Liver (tissue), 9 donors: ENCODE measurements around the gene TPX2. TPM values are rescaled to one million over a fixed set of nuclear protein-coding genes. Genes with fewer than 3 reads are reported as not detected.

Source experiments
- DNase-seq: peaks from one replicate; pipeline ENCODE4 v3.0.0-alpha.2; 2017; ENCODE audit warnings: low spot score
- H3K27ac ChIP-seq, 2 donors: one replicate each; pipeline ENCODE4 v1.7.0; 2013; ENCODE audit warnings: inconsistent platforms in 2 of 2, low read length in 2 of 2, control low read depth in 1 of 2, low read depth in 1 of 2, mild to moderate bottlenecking in 1 of 2
- H3K27me3 ChIP-seq, 4 donors: one replicate each; pipeline versions ENCODE4 v1.6.1 to v1.7.0; 2013; ENCODE audit warnings: low read length in 3 of 4, inconsistent platforms in 1 of 4, mild to moderate bottlenecking in 1 of 4, moderate library complexity in 1 of 4; ENCODE audit not compliant: control insufficient read depth in 4 of 4, insufficient read depth in 4 of 4
- H3K36me3 ChIP-seq, 4 donors: one replicate each; pipeline versions ENCODE4 v1.6.1 to v1.7.0; 2013; ENCODE audit warnings: low read length in 3 of 4, mild to moderate bottlenecking in 3 of 4, low read depth in 1 of 4, moderate library complexity in 1 of 4; ENCODE audit not compliant: control insufficient read depth in 4 of 4, insufficient read depth in 3 of 4
- H3K4me1 ChIP-seq, 4 donors: one replicate each; pipeline versions ENCODE4 v1.6.1 to v1.7.0; 2013; ENCODE audit warnings: low read length in 3 of 4, mild to moderate bottlenecking in 3 of 4, moderate library complexity in 1 of 4; ENCODE audit not compliant: control insufficient read depth in 4 of 4, insufficient read depth in 4 of 4
- H3K4me3 ChIP-seq, 3 donors: one replicate each; pipeline versions ENCODE4 v1.6.1 to v1.7.0; 2013; ENCODE audit warnings: low read length in 3 of 3, control low read depth in 1 of 3, low read depth in 1 of 3, mild to moderate bottlenecking in 1 of 3
- H3K9ac ChIP-seq, 2 donors: one replicate each; pipeline ENCODE4 v1.7.0; 2013; ENCODE audit warnings: low read length in 2 of 2, mild to moderate bottlenecking in 2 of 2, moderate library complexity in 2 of 2, control low read depth in 1 of 2, low read depth in 1 of 2
- H3K9me3 ChIP-seq, 4 donors: one replicate each; pipeline versions ENCODE4 v1.6.1 to v1.7.0; 2013; ENCODE audit warnings: low read length in 3 of 4; ENCODE audit not compliant: control insufficient read depth in 4 of 4
- ATF3 ChIP-seq: IDR thresholded peaks from 2 replicates; pipeline ENCODE4 v1.6.1; 2016; ENCODE audit warnings: antibody characterized with exemption
- EGR1 ChIP-seq, 2 donors: IDR thresholded peaks; 2 replicates each; pipeline ENCODE4 v1.6.1; 2016 to 2018; ENCODE audit warnings: antibody characterized with exemption in 2 of 2, low read depth in 2 of 2
- FOXA1 ChIP-seq: IDR thresholded peaks from 2 replicates; pipeline ENCODE4 v1.6.1; 2016; ENCODE audit warnings: antibody characterized with exemption
- FOXA2 ChIP-seq: IDR thresholded peaks from 2 replicates; pipeline ENCODE4 v1.6.1; 2016; ENCODE audit warnings: antibody characterized with exemption
- GABPA ChIP-seq, 2 donors: IDR thresholded peaks in 1 of 2; conservative IDR thresholded peaks in 1 of 2; 2 replicates each; pipeline ENCODE4 v1.6.1; 2016; ENCODE audit warnings: antibody characterized with exemption in 2 of 2, mild to moderate bottlenecking in 1 of 2, moderate library complexity in 1 of 2
- HNF4A ChIP-seq, 2 donors: conservative IDR thresholded peaks; 2 replicates each; pipeline ENCODE4 v1.6.1; 2016; ENCODE audit warnings: antibody characterized with exemption in 2 of 2, mild to moderate bottlenecking in 2 of 2
- HNF4G ChIP-seq: IDR thresholded peaks from 2 replicates; pipeline ENCODE4 v1.6.1; 2016; ENCODE audit warnings: antibody characterized with exemption
- JUND ChIP-seq, 2 donors: IDR thresholded peaks; 2 replicates each; pipeline ENCODE4 v1.6.1; 2016; ENCODE audit warnings: antibody characterized with exemption in 2 of 2
- NR2F2 ChIP-seq: IDR thresholded peaks from 2 replicates; pipeline ENCODE4 v1.6.1; 2016; ENCODE audit warnings: antibody characterized with exemption
- RAD21 ChIP-seq, 2 donors: IDR thresholded peaks; 2 replicates each; pipeline ENCODE4 v1.6.1; 2016; ENCODE audit warnings: antibody characterized with exemption in 2 of 2, mild to moderate bottlenecking in 2 of 2
- RXRA ChIP-seq, 2 donors: IDR thresholded peaks; 2 replicates each; pipeline ENCODE4 v1.6.1; 2017 to 2018; ENCODE audit warnings: antibody characterized with exemption in 2 of 2, mild to moderate bottlenecking in 1 of 2
- SP1 ChIP-seq: IDR thresholded peaks from 2 replicates; pipeline ENCODE4 v1.6.1; 2018; ENCODE audit warnings: antibody characterized with exemption, mild to moderate bottlenecking
- TAF1 ChIP-seq: conservative IDR thresholded peaks from 2 replicates; pipeline ENCODE4 v1.6.1; 2016; ENCODE audit warnings: antibody characterized with exemption, mild to moderate bottlenecking
- YY1 ChIP-seq: IDR thresholded peaks from 2 replicates; pipeline ENCODE4 v1.6.1; 2016; ENCODE audit warnings: antibody characterized with exemption, mild to moderate bottlenecking
- WGBS: extraction: QIAGEN DNeasy Blood & Tissue Kit; methylation state at CpG from one replicate; pipeline ENCODE4 v1.1.7; 2013; 5-methylcytosine and 5-hydroxymethylcytosine counted together
- polyA plus RNA-seq, 2 donors: library from polyadenylated mRNA; stranded (reverse) in 1 of 2; unstranded in 1 of 2; fragments of 200-250 nt in 1 of 2; fragments of >200 nt in 1 of 2; fragmentation: Nextera tagmentation in 1 of 2; extraction: Ambion mirVana in 1 of 2; gene quantifications; one replicate each; pipeline versions ENCODE4 v1.2.1 to v1.2.3, GENCODE V29; 2013 to 2015
- total RNA-seq, 2 donors: library from RNA; depleted of rRNA; stranded (reverse); fragments of >200 nt; gene quantifications; one replicate each; pipeline ENCODE4 v1.2.3, GENCODE V29; 2014
- TF ChIP-seq, protein P1 (sequence below): IDR thresholded peaks from 2 replicates; pipeline ENCODE4 v1.6.1; 2016; ENCODE audit warnings: antibody characterized with exemption
- TF ChIP-seq, protein P2 (sequence below): IDR thresholded peaks from 2 replicates; pipeline ENCODE4 v1.6.1; 2016; ENCODE audit warnings: antibody characterized with exemption, mild to moderate bottlenecking
- TF ChIP-seq, protein P3 (sequence below): IDR thresholded peaks from 2 replicates; pipeline ENCODE4 v1.6.1; 2016; ENCODE audit warnings: antibody characterized with exemption
- TF ChIP-seq, protein P4 (sequence below): fragments of 150-350 bp; IDR thresholded peaks from 2 replicates; pipeline ENCODE4 v1.5.1; 2017; ENCODE audit warnings: improper control_type of control experiment, low read depth, low read length; ENCODE audit not compliant: missing input control
- donor health status: healthy.
- donor health status: healthy.
- donor health status: healthy.
- donor health status: healthy.
- donor health status: healthy.

Gene TPX2
- total and polyA plus RNA-seq, 4 donors: 1.1 to 40.8 (median 2.4) TPM

- TF ChIP-seq FOXA2: no peak
- TF ChIP-seq HNF4G: no peak
- TF ChIP-seq, protein P1, sequence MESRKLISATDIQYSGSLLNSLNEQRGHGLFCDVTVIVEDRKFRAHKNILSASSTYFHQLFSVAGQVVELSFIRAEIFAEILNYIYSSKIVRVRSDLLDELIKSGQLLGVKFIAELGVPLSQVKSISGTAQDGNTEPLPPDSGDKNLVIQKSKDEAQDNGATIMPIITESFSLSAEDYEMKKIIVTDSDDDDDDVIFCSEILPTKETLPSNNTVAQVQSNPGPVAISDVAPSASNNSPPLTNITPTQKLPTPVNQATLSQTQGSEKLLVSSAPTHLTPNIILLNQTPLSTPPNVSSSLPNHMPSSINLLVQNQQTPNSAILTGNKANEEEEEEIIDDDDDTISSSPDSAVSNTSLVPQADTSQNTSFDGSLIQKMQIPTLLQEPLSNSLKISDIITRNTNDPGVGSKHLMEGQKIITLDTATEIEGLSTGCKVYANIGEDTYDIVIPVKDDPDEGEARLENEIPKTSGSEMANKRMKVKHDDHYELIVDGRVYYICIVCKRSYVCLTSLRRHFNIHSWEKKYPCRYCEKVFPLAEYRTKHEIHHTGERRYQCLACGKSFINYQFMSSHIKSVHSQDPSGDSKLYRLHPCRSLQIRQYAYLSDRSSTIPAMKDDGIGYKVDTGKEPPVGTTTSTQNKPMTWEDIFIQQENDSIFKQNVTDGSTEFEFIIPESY: no peak
- Histone ChIP-seq H3K27me3 (no peaks in the 10 kb centered on the region), H3K4me1 (peaks cover 0 to 10% (median 2%) of the 10 kb centered on the region in 4 donors), H3K9me3 (no peaks in the 10 kb centered on the region), H3K9ac (no peak overlapping the region), H3K4me3 (no peak overlapping the region), H3K27ac (no peak overlapping the region), H3K36me3 (no peaks in the 10 kb centered on the region)
- no peak for DNase-seq
- WGBS: 62% methylated on average over 5 of the region's 5 CpGs
These were observed 82.3 kb downstream of the TPX2 start for GRCh38 chr20:31821427-31821826.

GRCh38 chr20:31822421-31823330 lies 83.6 kb downstream of the TPX2 start:
- H3K36me3 ChIP-seq: no peaks in the 10 kb centered on the region
- no peaks in the 10 kb centered on the region for H3K9me3 ChIP-seq
- no peaks in the 10 kb centered on the region for H3K27me3 ChIP-seq
- H3K4me1 ChIP-seq: peaks cover 0 to 10% (median 2%) of the 10 kb centered on the region in 4 donors
- H3K4me3 ChIP-seq: peak overlapping the region in 1 of 3 donors; percentile 18
- 6% methylated on average over 29 of the region's 29 CpGs for whole genome bisulfite sequencing
- TF ChIP-seq FOXA1 (no peak), SP1 (no peak), JUND (IDR thresholded peaks at IDR 0.05) (no peak), HNF4A (conservative IDR thresholded peaks at IDR 0.05) (no peak), RAD21 (IDR thresholded peaks at IDR 0.05) (peak; percentile 93 to 95), ATF3 (no peak), NR2F2 (no peak), YY1 (no peak), EGR1 (IDR thresholded peaks at IDR 0.05; ENCODE audit: low read depth in 2 of 2) (no peak), TAF1 (no peak), RXRA (IDR thresholded peaks at IDR 0.05) (no peak), GABPA (IDR thresholded peaks at IDR 0.05 in 1 of 2, conservative IDR thresholded peaks at IDR 0.05 in 1 of 2) (no peak)
- TF ChIP-seq, protein P2, sequence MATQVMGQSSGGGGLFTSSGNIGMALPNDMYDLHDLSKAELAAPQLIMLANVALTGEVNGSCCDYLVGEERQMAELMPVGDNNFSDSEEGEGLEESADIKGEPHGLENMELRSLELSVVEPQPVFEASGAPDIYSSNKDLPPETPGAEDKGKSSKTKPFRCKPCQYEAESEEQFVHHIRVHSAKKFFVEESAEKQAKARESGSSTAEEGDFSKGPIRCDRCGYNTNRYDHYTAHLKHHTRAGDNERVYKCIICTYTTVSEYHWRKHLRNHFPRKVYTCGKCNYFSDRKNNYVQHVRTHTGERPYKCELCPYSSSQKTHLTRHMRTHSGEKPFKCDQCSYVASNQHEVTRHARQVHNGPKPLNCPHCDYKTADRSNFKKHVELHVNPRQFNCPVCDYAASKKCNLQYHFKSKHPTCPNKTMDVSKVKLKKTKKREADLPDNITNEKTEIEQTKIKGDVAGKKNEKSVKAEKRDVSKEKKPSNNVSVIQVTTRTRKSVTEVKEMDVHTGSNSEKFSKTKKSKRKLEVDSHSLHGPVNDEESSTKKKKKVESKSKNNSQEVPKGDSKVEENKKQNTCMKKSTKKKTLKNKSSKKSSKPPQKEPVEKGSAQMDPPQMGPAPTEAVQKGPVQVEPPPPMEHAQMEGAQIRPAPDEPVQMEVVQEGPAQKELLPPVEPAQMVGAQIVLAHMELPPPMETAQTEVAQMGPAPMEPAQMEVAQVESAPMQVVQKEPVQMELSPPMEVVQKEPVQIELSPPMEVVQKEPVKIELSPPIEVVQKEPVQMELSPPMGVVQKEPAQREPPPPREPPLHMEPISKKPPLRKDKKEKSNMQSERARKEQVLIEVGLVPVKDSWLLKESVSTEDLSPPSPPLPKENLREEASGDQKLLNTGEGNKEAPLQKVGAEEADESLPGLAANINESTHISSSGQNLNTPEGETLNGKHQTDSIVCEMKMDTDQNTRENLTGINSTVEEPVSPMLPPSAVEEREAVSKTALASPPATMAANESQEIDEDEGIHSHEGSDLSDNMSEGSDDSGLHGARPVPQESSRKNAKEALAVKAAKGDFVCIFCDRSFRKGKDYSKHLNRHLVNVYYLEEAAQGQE: no peak
- TF ChIP-seq, protein P3, sequence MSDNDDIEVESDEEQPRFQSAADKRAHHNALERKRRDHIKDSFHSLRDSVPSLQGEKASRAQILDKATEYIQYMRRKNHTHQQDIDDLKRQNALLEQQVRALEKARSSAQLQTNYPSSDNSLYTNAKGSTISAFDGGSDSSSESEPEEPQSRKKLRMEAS: no peak
- TF ChIP-seq, protein P4, sequence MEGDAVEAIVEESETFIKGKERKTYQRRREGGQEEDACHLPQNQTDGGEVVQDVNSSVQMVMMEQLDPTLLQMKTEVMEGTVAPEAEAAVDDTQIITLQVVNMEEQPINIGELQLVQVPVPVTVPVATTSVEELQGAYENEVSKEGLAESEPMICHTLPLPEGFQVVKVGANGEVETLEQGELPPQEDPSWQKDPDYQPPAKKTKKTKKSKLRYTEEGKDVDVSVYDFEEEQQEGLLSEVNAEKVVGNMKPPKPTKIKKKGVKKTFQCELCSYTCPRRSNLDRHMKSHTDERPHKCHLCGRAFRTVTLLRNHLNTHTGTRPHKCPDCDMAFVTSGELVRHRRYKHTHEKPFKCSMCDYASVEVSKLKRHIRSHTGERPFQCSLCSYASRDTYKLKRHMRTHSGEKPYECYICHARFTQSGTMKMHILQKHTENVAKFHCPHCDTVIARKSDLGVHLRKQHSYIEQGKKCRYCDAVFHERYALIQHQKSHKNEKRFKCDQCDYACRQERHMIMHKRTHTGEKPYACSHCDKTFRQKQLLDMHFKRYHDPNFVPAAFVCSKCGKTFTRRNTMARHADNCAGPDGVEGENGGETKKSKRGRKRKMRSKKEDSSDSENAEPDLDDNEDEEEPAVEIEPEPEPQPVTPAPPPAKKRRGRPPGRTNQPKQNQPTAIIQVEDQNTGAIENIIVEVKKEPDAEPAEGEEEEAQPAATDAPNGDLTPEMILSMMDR: peak; percentile 97
- no peak overlapping the region for H3K9ac ChIP-seq
- DNase-seq: peak; percentile 85
- no peak overlapping the region for H3K27ac ChIP-seq
